Neural crest cell (in vitro differentiated cells): ENCODE measurements around the gene DTNB. TPM values are rescaled to one million over a fixed set of nuclear protein-coding genes. Genes with fewer than 3 reads are reported as not detected.

Experiments
- DNase-seq: peaks from one replicate; pipeline ENCODE4 v3.0.0; 2021; ENCODE audit warnings: low read depth, mixed read lengths, low spot score
- H3K27ac Mint-ChIP-seq: one replicate; pipeline ENCODE4 v1.8.0; 2021; ENCODE audit warnings: mild to moderate bottlenecking, mixed read lengths; ENCODE audit not compliant: unreplicated experiment
- H3K27me3 Mint-ChIP-seq: 2 replicates; pipeline ENCODE4 v1.8.0; 2021; ENCODE audit warnings: low read depth, mild to moderate bottlenecking, mixed read lengths
- H3K36me3 Mint-ChIP-seq: 2 replicates; pipeline ENCODE4 v1.8.0; 2021; ENCODE audit warnings: low read depth, mild to moderate bottlenecking, mixed read lengths
- H3K4me1 Mint-ChIP-seq: 2 replicates; pipeline ENCODE4 v1.8.0; 2021; ENCODE audit warnings: mixed read lengths
- H3K4me3 Mint-ChIP-seq: one replicate; pipeline ENCODE4 v1.8.0; 2021; ENCODE audit warnings: mild to moderate bottlenecking, mixed read lengths
- H3K9me3 Mint-ChIP-seq: 2 replicates; pipeline ENCODE4 v1.8.0; 2021; ENCODE audit warnings: mixed read lengths
- CTCF ChIP-seq: fragments of 200-600 bp; sonication (generic); conservative IDR thresholded peaks from 2 replicates; pipeline ENCODE4 v1.5.0; 2021; ENCODE audit warnings: antibody characterized with exemption, mild to moderate bottlenecking
- total RNA-seq: library from RNA; stranded (reverse); gene quantifications from 2 replicates; pipeline ENCODE4 v1.2.1, GENCODE V29; 2021

Gene DTNB
- total RNA-seq, 1 donor from 2014 or later, result 29.5 TPM

GRCh38 chr2:25411753-25412152 is 261.6 kb downstream of the DTNB start:
- no peaks in the 10 kb centered on the region for H3K4me1 Mint-ChIP-seq
- peaks cover 5% of the 10 kb centered on the region for H3K36me3 Mint-ChIP-seq
- no peaks in the 10 kb centered on the region for H3K9me3 Mint-ChIP-seq
- no peak for TF ChIP-seq CTCF
- H3K27ac Mint-ChIP-seq, result no peak overlapping the region
- no peak for DNase-seq
- H3K4me3 Mint-ChIP-seq, result no peak overlapping the region
- H3K27me3 Mint-ChIP-seq, result no peaks in the 10 kb centered on the region

GRCh38 chr2:25411281-25411680 is 262.1 kb downstream of the DTNB start:
- TF ChIP-seq CTCF, result no peak
- H3K27ac Mint-ChIP-seq, result no peak overlapping the region

GRCh38 chr2:25410370-25410769 is 263.0 kb downstream of the DTNB start:
- no peak for TF ChIP-seq CTCF
- Mint-ChIP-seq H3K27me3 (no peaks in the 10 kb centered on the region), H3K27ac (no peak overlapping the region), H3K4me1 (no peaks in the 10 kb centered on the region), H3K9me3 (no peaks in the 10 kb centered on the region), H3K4me3 (no peak overlapping the region), H3K36me3 (peaks cover 5% of the 10 kb centered on the region)
- DNase-seq, result no peak

More at GRCh38 chr2:25411281-25411680, 262.1 kb downstream of the DTNB start:
- no peaks in the 10 kb centered on the region for H3K9me3 Mint-ChIP-seq
- no peak for DNase-seq
- no peaks in the 10 kb centered on the region for H3K4me1 Mint-ChIP-seq
- peaks cover 5% of the 10 kb centered on the region for H3K36me3 Mint-ChIP-seq
- no peaks in the 10 kb centered on the region for H3K27me3 Mint-ChIP-seq
- no peak overlapping the region for H3K4me3 Mint-ChIP-seq

GRCh38 chr2:25409468-25409867 is 263.9 kb downstream of the DTNB start:
- H3K27me3 Mint-ChIP-seq, result no peaks in the 10 kb centered on the region
- no peaks in the 10 kb centered on the region for H3K4me1 Mint-ChIP-seq
- peaks cover 2% of the 10 kb centered on the region for H3K36me3 Mint-ChIP-seq

GRCh38 chr2:25409044-25409443 is 264.3 kb downstream of the DTNB start:
- Mint-ChIP-seq H3K4me3 (no peak overlapping the region), H3K27ac (no peak overlapping the region), H3K9me3 (no peaks in the 10 kb centered on the region), H3K27me3 (no peaks in the 10 kb centered on the region), H3K36me3 (peaks cover 2% of the 10 kb centered on the region), H3K4me1 (no peaks in the 10 kb centered on the region)
- no peak for DNase-seq
- TF ChIP-seq CTCF, result no peak

More at GRCh38 chr2:25409468-25409867, 263.9 kb downstream of the DTNB start:
- no peak for DNase-seq
- Mint-ChIP-seq H3K9me3 (no peaks in the 10 kb centered on the region), H3K27ac (no peak overlapping the region), H3K4me3 (no peak overlapping the region)
- no peak for TF ChIP-seq CTCF
